Uterus (tissue), 4 donors: ENCODE data around the gene APCS. TPM values are rescaled to one million over a fixed set of nuclear protein-coding genes. Genes with fewer than 3 reads are reported as not detected.

Source experiments
- DNase-seq, 2 donors: peaks; one replicate each; pipeline ENCODE4 v3.0.0-alpha.2; 2019 to 2020
- H3K27ac ChIP-seq, 2 donors: fragments of 200-600 bp; sonication (generic); 1 replicate in 1 of 2; 2 replicates in 1 of 2; pipeline ENCODE4 v1.5.1; 2016 to 2018
- H3K27me3 ChIP-seq, 2 donors: fragments of 200-600 bp; sonication (generic); one replicate each; pipeline ENCODE4 v1.5.1; 2018 to 2019; ENCODE audit warnings: control low read depth in 1 of 2
- H3K36me3 ChIP-seq, 2 donors: fragments of 200-600 bp; sonication (generic); one replicate each; pipeline ENCODE4 v1.5.1; 2019; ENCODE audit warnings: control low read depth in 1 of 2
- H3K4me1 ChIP-seq, 2 donors: fragments of 200-600 bp; sonication (generic); one replicate each; pipeline ENCODE4 v1.5.1; 2018 to 2019; ENCODE audit warnings: control low read depth in 1 of 2
- H3K4me3 ChIP-seq, 2 donors: fragments of 200-600 bp; sonication (generic); 1 replicate in 1 of 2; 2 replicates in 1 of 2; pipeline ENCODE4 v1.5.1; 2018 to 2019; ENCODE audit warnings: mild to moderate bottlenecking in 1 of 2
- H3K9me3 ChIP-seq, 2 donors: fragments of 200-600 bp; sonication (generic); one replicate each; pipeline ENCODE4 v1.5.1; 2019; ENCODE audit warnings: control low read depth in 1 of 2
- CTCF ChIP-seq, 4 experiments: fragments of 200-600 bp in 2 of 4; fragments of 450-650 bp in 2 of 4; sonication (generic) in 2 of 4; IDR thresholded peaks; one replicate each; pipeline ENCODE4 v1.5.1; 2016 to 2019; ENCODE audit warnings: antibody characterized with exemption in 4 of 4, mild to moderate bottlenecking in 2 of 4, moderate library complexity in 1 of 4
- POLR2A ChIP-seq, 2 donors: fragments of 450-650 bp; IDR thresholded peaks; one replicate each; pipeline ENCODE4 v1.6.1; 2016; ENCODE audit warnings: antibody characterized with exemption in 2 of 2, mild to moderate bottlenecking in 1 of 2, moderate library complexity in 1 of 2
- intact Hi-C: fragments of 100-400 bp; cut with DNase I; formaldehyde crosslinking; loops from one replicate; pipeline ENCODE4 v1.15.1; 2023; ENCODE audit warnings: low total_unique reads
- total RNA-seq, 4 donors: library from RNA; depleted of rRNA in 3 of 4; stranded (reverse); fragments of >200 nt in 3 of 4; gene quantifications; one replicate each; pipeline versions ENCODE4 v1.1.0 to v1.2.4, GENCODE V29; 2014 to 2023
- donor health status: DM: yes; HTN: yes; CAD: no.

Gene APCS
- total RNA-seq, 4 donors from 2014 or later = not detected

- no peaks in the 10 kb centered on the region for H3K4me1 ChIP-seq
- H3K27me3 ChIP-seq = no peaks in the 10 kb centered on the region
- TF ChIP-seq CTCF (IDR thresholded peaks at IDR 0.05) (no peak), POLR2A (IDR thresholded peaks at IDR 0.05) (no peak)
- no peaks in the 10 kb centered on the region for H3K9me3 ChIP-seq
- intact Hi-C loops = no loop called here
- H3K4me3 ChIP-seq = no peak overlapping the region
- no peaks in the 10 kb centered on the region for H3K36me3 ChIP-seq
- no peak overlapping the region for H3K27ac ChIP-seq
- DNase-seq = no peak
Observed at GRCh38 chr1:159600894-159601293, 13.3 kb downstream of the APCS start.

- Histone ChIP-seq H3K4me1 (no peaks in the 10 kb centered on the region), H3K9me3 (no peaks in the 10 kb centered on the region), H3K27me3 (no peaks in the 10 kb centered on the region), H3K36me3 (no peaks in the 10 kb centered on the region), H3K4me3 (no peak overlapping the region), H3K27ac (no peak overlapping the region)
- TF ChIP-seq POLR2A (IDR thresholded peaks at IDR 0.05) = no peak
- TF ChIP-seq CTCF (IDR thresholded peaks at IDR 0.05) = no peak
- no peak for DNase-seq
- intact Hi-C loops = no loop called here
Observed at GRCh38 chr1:159602501-159602999, 14.9 kb downstream of the APCS start.

GRCh38 chr1:159612211-159612885 is 24.7 kb downstream of the APCS start:
- Histone ChIP-seq H3K36me3 (no peaks in the 10 kb centered on the region), H3K9me3 (no peaks in the 10 kb centered on the region), H3K4me1 (no peaks in the 10 kb centered on the region), H3K4me3 (no peak overlapping the region), H3K27ac (no peak overlapping the region), H3K27me3 (no peaks in the 10 kb centered on the region)
- DNase-seq = no peak
- TF ChIP-seq POLR2A (IDR thresholded peaks at IDR 0.05) (no peak), CTCF (IDR thresholded peaks at IDR 0.05) (no peak)
- intact Hi-C loops = no loop called here

GRCh38 chr1:159632922-159633321 is 45.3 kb downstream of the APCS start:
- no peak for TF ChIP-seq POLR2A (IDR thresholded peaks at IDR 0.05)
- TF ChIP-seq CTCF (IDR thresholded peaks at IDR 0.05) = no peak
- H3K4me1 ChIP-seq = no peaks in the 10 kb centered on the region
- H3K27ac ChIP-seq = no peak overlapping the region
- no peak overlapping the region for H3K4me3 ChIP-seq
- no peaks in the 10 kb centered on the region for H3K36me3 ChIP-seq
- no peaks in the 10 kb centered on the region for H3K9me3 ChIP-seq
- DNase-seq = no peak
- intact Hi-C loops = no loop called here
- no peaks in the 10 kb centered on the region for H3K27me3 ChIP-seq

Other genes starting within 250 kb of the APCS start
- not detected for gene OR10J4, start 155.6 kb upstream of the APCS start, total RNA-seq
- gene OR10J1, start 148.1 kb upstream of the APCS start, total RNA-seq = not detected
- gene OR10J5, start 51.8 kb upstream of the APCS start, total RNA-seq = not detected
- 1 to 10 TPM in 2 of 4 donors, not detected in 2; 1.4 to 2.1 TPM for gene CRP, start 126.8 kb downstream of the APCS start, total RNA-seq
- 100 to 1,000 TPM in 1 of 4 donors, 10 to 100 TPM in 3; 15.6 to 121 (median 50.8) TPM for gene DUSP23, start 193.1 kb downstream of the APCS start, total RNA-seq
- gene FCRL6, start 214.5 kb downstream of the APCS start, total RNA-seq = 1 to 10 TPM in 1 of 4 donors, under 1 TPM in 1, not detected in 2; 0.21 to 1.1 TPM
- gene SLAMF8, start 239.0 kb downstream of the APCS start, total RNA-seq = 1 to 10 TPM in 2 of 4 donors, under 1 TPM in 1, not detected in 1; 0.28 to 3.2 (median 1.1) TPM